H1 (cell line): ENCODE results near the gene GRK5. TPM values are rescaled to one million over a fixed set of nuclear protein-coding genes. Genes with fewer than 3 reads are reported as not detected.

Experiments used
- FOSL1 ChIP-seq: IDR thresholded peaks from 2 replicates; pipeline ENCODE4 v1.6.1; 2011; ENCODE audit warnings: mild to moderate bottlenecking, low read depth, low read length, moderate library complexity; ENCODE audit not compliant: insufficient read depth
- KDM1A ChIP-seq: fragments of 200-600, 300-600 bp; sonication (generic); IDR thresholded peaks from 2 replicates; pipeline ENCODE4 v1.7.1; 2016; ENCODE audit warnings: mild to moderate bottlenecking, low read length, borderline replicate concordance
- KDM5A ChIP-seq: fragments of 200-600 bp; IDR thresholded peaks from 2 replicates; pipeline ENCODE4 v1.7.1; 2012; ENCODE audit warnings: mild to moderate bottlenecking, low read length, inconsistent platforms, mixed read lengths
- MAFK ChIP-seq: IDR thresholded peaks from 2 replicates; pipeline ENCODE4 v1.6.1; 2012; ENCODE audit warnings: low read depth, mild to moderate bottlenecking, improper control_type of control experiment, low read length
- NRF1 ChIP-seq: IDR thresholded peaks from 2 replicates; pipeline ENCODE4 v1.6.1; 2011; ENCODE audit warnings: mild to moderate bottlenecking, low read depth, low read length, improper control_type of control experiment
- RBBP5 ChIP-seq: IDR thresholded peaks from 2 replicates; pipeline ENCODE4 v1.7.1; 2012; ENCODE audit warnings: low read depth, mild to moderate bottlenecking, inconsistent platforms, low read length, moderate library complexity, borderline replicate concordance
- RNF2 ChIP-seq: fragments of 200-900, 300-1000 bp; sonication (generic); IDR thresholded peaks from 2 replicates; pipeline ENCODE4 v1.7.1; 2016; ENCODE audit warnings: borderline replicate concordance, low read depth, mild to moderate bottlenecking, antibody characterized with exemption, low read length; ENCODE audit not compliant: poor library complexity, severe bottlenecking; ENCODE audit errors: missing control alignments
- SIRT6 ChIP-seq: IDR thresholded peaks from one replicate; pipeline ENCODE4 v1.7.1; 2012; ENCODE audit warnings: low read length, inconsistent platforms
- TAF7 ChIP-seq: optimal IDR thresholded peaks from 2 replicates; pipeline ENCODE3; 2011; ENCODE audit warnings: low read depth, mild to moderate bottlenecking, inconsistent platforms, low read length, moderate library complexity, borderline replicate concordance
- polyA plus RNA-seq, 7 experiments: library from polyadenylated mRNA; depleted of rRNA in 3 of 7; stranded (reverse) in 5 of 7; unstranded in 2 of 7; fragments of >200 nt in 5 of 7; fragments of 200-250 nt in 2 of 7; gene quantifications; 1 replicate in 5 of 7; 2 replicates in 1 of 7; 4 replicates in 1 of 7; pipeline versions ENCODE4 v1.2.1 to v1.2.3, GENCODE V29; 2011 to 2013; ENCODE audit warnings: missing spikeins in 2 of 7, mixed read lengths in 2 of 7
- total RNA-seq: library from RNA; stranded (reverse); fragmentation: NEBNext Ultra II Directional; extraction: Animal tissue kit (Norgen Biotek cat#: 25700); gene quantifications from 2 replicates; pipeline ENCODE4 v1.2.1, GENCODE V29; 2021
- TF ChIP-seq, protein P1 (sequence below): fragments of 300-600 bp; sonication (generic); IDR thresholded peaks from 2 replicates; pipeline ENCODE4 v1.7.1; 2012; ENCODE audit warnings: low read length, moderate library complexity, mild to moderate bottlenecking, inconsistent platforms; ENCODE audit not compliant: insufficient replicate concordance

Gene GRK5
- total and polyA plus RNA-seq, 2 of the 8 experiments (the other 6 are each of a cell fraction or from before 2014, with no cell fraction given), result 0.54 to 2.5 TPM

DNA sequence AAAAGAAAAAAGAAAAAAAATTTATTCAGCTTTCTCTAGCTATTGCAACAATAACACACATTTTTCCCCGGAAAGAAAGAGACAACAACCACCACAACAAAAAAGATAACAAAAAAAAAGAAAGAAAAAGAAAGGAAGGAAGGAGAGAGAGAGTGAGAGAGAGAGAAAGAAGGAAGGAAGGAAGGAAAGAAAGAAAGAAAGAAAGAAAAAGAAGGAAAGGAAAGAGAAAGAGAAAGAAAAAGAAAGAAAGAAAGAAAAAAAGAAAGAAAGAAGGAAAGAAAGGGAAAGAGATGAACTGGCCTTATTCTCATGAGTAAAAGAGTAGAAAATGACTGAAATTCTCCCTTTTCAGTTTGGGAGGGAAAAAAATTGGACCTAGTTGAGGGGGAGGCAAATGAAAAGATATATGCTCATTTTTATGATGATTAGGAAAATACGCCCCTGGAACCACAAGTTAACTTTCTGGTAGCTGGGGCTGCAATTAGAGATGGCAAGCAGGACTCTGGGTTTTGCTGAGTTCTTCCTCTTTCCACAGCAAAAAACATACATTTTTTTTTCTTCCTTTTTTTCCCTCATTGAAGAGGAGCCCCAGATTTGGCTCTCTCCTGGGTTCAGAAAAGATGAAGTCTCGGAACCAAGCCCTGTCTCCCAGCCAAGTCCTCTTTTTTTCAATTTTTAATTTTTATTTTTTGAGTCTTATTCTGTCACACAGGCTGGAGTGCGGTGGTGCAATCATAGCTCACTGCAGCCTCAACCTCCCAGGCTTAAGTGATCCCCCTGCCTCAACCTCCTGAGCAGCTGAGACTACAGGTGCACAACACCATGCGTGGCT lies 16.2 kb upstream of the GRK5 start (continued):
- TF ChIP-seq, protein P1, sequence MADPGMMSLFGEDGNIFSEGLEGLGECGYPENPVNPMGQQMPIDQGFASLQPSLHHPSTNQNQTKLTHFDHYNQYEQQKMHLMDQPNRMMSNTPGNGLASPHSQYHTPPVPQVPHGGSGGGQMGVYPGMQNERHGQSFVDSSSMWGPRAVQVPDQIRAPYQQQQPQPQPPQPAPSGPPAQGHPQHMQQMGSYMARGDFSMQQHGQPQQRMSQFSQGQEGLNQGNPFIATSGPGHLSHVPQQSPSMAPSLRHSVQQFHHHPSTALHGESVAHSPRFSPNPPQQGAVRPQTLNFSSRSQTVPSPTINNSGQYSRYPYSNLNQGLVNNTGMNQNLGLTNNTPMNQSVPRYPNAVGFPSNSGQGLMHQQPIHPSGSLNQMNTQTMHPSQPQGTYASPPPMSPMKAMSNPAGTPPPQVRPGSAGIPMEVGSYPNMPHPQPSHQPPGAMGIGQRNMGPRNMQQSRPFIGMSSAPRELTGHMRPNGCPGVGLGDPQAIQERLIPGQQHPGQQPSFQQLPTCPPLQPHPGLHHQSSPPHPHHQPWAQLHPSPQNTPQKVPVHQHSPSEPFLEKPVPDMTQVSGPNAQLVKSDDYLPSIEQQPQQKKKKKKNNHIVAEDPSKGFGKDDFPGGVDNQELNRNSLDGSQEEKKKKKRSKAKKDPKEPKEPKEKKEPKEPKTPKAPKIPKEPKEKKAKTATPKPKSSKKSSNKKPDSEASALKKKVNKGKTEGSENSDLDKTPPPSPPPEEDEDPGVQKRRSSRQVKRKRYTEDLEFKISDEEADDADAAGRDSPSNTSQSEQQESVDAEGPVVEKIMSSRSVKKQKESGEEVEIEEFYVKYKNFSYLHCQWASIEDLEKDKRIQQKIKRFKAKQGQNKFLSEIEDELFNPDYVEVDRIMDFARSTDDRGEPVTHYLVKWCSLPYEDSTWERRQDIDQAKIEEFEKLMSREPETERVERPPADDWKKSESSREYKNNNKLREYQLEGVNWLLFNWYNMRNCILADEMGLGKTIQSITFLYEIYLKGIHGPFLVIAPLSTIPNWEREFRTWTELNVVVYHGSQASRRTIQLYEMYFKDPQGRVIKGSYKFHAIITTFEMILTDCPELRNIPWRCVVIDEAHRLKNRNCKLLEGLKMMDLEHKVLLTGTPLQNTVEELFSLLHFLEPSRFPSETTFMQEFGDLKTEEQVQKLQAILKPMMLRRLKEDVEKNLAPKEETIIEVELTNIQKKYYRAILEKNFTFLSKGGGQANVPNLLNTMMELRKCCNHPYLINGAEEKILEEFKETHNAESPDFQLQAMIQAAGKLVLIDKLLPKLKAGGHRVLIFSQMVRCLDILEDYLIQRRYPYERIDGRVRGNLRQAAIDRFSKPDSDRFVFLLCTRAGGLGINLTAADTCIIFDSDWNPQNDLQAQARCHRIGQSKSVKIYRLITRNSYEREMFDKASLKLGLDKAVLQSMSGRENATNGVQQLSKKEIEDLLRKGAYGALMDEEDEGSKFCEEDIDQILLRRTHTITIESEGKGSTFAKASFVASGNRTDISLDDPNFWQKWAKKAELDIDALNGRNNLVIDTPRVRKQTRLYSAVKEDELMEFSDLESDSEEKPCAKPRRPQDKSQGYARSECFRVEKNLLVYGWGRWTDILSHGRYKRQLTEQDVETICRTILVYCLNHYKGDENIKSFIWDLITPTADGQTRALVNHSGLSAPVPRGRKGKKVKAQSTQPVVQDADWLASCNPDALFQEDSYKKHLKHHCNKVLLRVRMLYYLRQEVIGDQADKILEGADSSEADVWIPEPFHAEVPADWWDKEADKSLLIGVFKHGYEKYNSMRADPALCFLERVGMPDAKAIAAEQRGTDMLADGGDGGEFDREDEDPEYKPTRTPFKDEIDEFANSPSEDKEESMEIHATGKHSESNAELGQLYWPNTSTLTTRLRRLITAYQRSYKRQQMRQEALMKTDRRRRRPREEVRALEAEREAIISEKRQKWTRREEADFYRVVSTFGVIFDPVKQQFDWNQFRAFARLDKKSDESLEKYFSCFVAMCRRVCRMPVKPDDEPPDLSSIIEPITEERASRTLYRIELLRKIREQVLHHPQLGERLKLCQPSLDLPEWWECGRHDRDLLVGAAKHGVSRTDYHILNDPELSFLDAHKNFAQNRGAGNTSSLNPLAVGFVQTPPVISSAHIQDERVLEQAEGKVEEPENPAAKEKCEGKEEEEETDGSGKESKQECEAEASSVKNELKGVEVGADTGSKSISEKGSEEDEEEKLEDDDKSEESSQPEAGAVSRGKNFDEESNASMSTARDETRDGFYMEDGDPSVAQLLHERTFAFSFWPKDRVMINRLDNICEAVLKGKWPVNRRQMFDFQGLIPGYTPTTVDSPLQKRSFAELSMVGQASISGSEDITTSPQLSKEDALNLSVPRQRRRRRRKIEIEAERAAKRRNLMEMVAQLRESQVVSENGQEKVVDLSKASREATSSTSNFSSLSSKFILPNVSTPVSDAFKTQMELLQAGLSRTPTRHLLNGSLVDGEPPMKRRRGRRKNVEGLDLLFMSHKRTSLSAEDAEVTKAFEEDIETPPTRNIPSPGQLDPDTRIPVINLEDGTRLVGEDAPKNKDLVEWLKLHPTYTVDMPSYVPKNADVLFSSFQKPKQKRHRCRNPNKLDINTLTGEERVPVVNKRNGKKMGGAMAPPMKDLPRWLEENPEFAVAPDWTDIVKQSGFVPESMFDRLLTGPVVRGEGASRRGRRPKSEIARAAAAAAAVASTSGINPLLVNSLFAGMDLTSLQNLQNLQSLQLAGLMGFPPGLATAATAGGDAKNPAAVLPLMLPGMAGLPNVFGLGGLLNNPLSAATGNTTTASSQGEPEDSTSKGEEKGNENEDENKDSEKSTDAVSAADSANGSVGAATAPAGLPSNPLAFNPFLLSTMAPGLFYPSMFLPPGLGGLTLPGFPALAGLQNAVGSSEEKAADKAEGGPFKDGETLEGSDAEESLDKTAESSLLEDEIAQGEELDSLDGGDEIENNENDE, result no peak
- TF ChIP-seq KDM1A (no peak), TAF7 (no peak), MAFK (no peak), RNF2 (no peak), SIRT6 (no peak), FOSL1 (no peak), RBBP5 (no peak), KDM5A (no peak), NRF1 (no peak)
